GM04503 (cell line): ENCODE results near the gene ABR.
"Not testable (repeated sequence)": the region's sequence is repeated elsewhere in the genome, so short reads cannot be mapped to it uniquely, and the experiment has no call there.

Experiments used
- DNase-seq: peaks from one replicate; pipeline ENCODE4 v3.0.0-alpha.2; 2012; ENCODE audit warnings: low read depth

Gene ABR

GRCh38 chr17:1008008-1008761 is 171.6 kb downstream of the ABR start:
- no peak for DNase-seq

- no peak for DNase-seq
Observed at GRCh38 chr17:1007310-1008007, 172.3 kb downstream of the ABR start.

GRCh38 chr17:1006054-1006453 is 173.7 kb downstream of the ABR start:
- no peak for DNase-seq

GRCh38 chr17:1005361-1005946 is 174.3 kb downstream of the ABR start:
- DNase-seq: no peak

GRCh38 chr17:1004769-1005295 is 174.9 kb downstream of the ABR start:
- no peak for DNase-seq

- no peak for DNase-seq
Observed at GRCh38 chr17:1003972-1004768, 175.6 kb downstream of the ABR start.

GRCh38 chr17:1003633-1003971 is 176.2 kb downstream of the ABR start:
- no peak for DNase-seq

GRCh38 chr17:1002771-1003555 is 176.8 kb downstream of the ABR start:
- no peak for DNase-seq

- DNase-seq: no peak
Observed at GRCh38 chr17:1002412-1002753, 177.4 kb downstream of the ABR start.

GRCh38 chr17:1001640-1002411 is 178.0 kb downstream of the ABR start:
- no peak for DNase-seq

- DNase-seq: no peak
Observed at GRCh38 chr17:1000597-1001461, 179.0 kb downstream of the ABR start.

GRCh38 chr17:998111-998510 is 181.7 kb downstream of the ABR start:
- no peak for DNase-seq

GRCh38 chr17:996554-997344 is 183.0 kb downstream of the ABR start, which contains the start of gene TIMM22:
TIMM22 (plus strand) TSS chr17:997129; CDS start chr17:997143, 14 bp downstream.
- DNase-seq: peak; percentile 91

- DNase-seq: not testable (repeated sequence)
Observed at GRCh38 chr17:995324-995723, 184.5 kb downstream of the ABR start.

GRCh38 chr17:992933-993332 is 186.8 kb downstream of the ABR start:
- DNase-seq: no peak

- DNase-seq: no peak
Observed at GRCh38 chr17:988561-988960, 191.2 kb downstream of the ABR start.

- DNase-seq: no peak
Observed at GRCh38 chr17:987931-988330, 191.8 kb downstream of the ABR start.

GRCh38 chr17:986322-986929 is 193.4 kb downstream of the ABR start:
- DNase-seq: no peak
